Activated naive CD8-positive, alpha-beta T cell treated with anti-CD3 and anti-CD28 coated beads, Interleukin-2, amount 50 U/mL, for 24 hours (primary cell): ENCODE data around the gene TTC33.

Experiments
- ATAC-seq: fragments of 150-1000 bp; cut with Tn5 transposase; one replicate; pipeline ENCODE4 v1.10.0; 2021
- DNase-seq: peaks from one replicate; pipeline ENCODE4 v3.0.0; 2021
- H3K27ac Mint-ChIP-seq: one replicate; pipeline ENCODE4 v1.8.0; 2021; ENCODE audit warnings: mild to moderate bottlenecking, mixed read lengths
- H3K27me3 Mint-ChIP-seq: one replicate; pipeline ENCODE4 v1.8.0; 2021; ENCODE audit warnings: mixed read lengths
- H3K36me3 Mint-ChIP-seq: one replicate; pipeline ENCODE4 v1.8.0; 2021; ENCODE audit warnings: low read depth, mixed read lengths
- H3K4me1 Mint-ChIP-seq: one replicate; pipeline ENCODE4 v1.8.0; 2021; ENCODE audit warnings: mixed read lengths
- H3K4me3 Mint-ChIP-seq: one replicate; pipeline ENCODE4 v1.8.0; 2021; ENCODE audit warnings: mild to moderate bottlenecking, moderate library complexity, mixed read lengths
- H3K9me3 Mint-ChIP-seq: one replicate; pipeline ENCODE4 v1.8.0; 2021; ENCODE audit warnings: mixed read lengths

The TTC33 gene

DNA sequence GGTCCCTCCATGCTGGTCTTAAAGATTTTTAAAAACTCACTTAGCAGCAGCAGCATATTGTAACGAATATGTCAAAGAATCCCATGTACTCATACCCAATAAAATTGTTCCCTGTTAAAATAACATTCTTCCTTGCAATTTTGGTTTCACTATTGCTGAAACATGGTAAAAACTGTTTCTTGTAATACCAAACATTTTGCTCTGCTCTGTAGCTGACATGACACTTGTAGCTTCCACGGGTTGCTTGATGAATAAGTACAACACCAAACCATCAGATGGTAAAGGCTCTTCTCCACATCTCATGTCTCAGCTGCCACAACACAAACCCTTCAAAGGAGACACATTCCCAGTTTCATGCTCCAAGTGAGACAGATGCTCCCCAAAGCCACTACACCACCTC lies 256.8 kb downstream of the TTC33 start:
- H3K27me3 Mint-ChIP-seq = no peaks in the 10 kb centered on the region
- DNase-seq (no peak), ATAC-seq (no peak)
- no peak overlapping the region for H3K27ac Mint-ChIP-seq
- peaks cover 6% of the 10 kb centered on the region for H3K9me3 Mint-ChIP-seq
- H3K4me1 Mint-ChIP-seq = peaks cover 37% of the 10 kb centered on the region
- H3K36me3 Mint-ChIP-seq = peaks cover 5% of the 10 kb centered on the region
- H3K4me3 Mint-ChIP-seq = no peak overlapping the region

DNA sequence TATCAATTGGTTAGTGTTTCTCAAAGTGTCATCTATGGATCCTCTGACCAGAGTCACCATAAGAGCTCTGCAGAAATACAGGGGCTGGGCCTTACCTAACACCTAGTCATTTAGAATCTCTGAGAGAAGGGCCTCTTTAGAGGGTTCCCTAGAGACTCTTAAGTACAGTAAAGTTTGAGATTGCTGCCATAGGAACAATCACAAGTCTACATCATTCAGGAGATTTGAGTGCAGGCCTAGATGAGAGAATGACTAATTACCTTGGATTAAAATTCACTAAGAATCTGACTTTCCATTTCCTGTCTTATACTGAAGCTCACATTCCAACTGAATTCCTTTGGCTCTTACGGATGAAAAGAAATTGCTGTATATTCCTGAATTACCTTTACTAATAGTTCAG lies 258.2 kb downstream of the TTC33 start:
- H3K27ac Mint-ChIP-seq = no peak overlapping the region
- H3K36me3 Mint-ChIP-seq = peaks cover 13% of the 10 kb centered on the region
- DNase-seq = no peak
- ATAC-seq = peak; percentile 74
- H3K4me1 Mint-ChIP-seq = peaks cover 41% of the 10 kb centered on the region
- H3K4me3 Mint-ChIP-seq = no peak overlapping the region
- no peaks in the 10 kb centered on the region for H3K27me3 Mint-ChIP-seq
- peaks cover 16% of the 10 kb centered on the region for H3K9me3 Mint-ChIP-seq

DNA sequence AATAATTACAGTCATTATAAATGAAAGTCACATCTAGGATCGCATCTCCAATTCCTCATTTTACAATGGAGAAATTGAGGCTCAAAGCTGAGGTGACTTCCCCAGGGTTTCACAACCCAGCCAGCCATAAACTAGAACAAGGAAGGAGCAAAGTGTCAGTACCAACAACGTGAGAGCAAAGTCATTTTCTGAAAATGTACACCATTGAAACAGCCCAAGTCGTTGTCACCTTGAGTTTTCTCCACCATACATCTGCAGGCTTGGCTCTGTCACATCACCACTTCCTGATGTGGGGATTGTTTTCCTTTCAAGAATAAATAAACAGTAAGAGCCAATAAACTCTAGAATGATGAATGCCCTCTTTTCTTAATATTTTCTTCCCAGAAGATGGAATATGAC lies 260.5 kb downstream of the TTC33 start:
- Mint-ChIP-seq H3K27ac (no peak overlapping the region), H3K9me3 (peaks cover 16% of the 10 kb centered on the region), H3K4me3 (no peak overlapping the region), H3K4me1 (peaks cover 62% of the 10 kb centered on the region), H3K27me3 (no peaks in the 10 kb centered on the region), H3K36me3 (peaks cover 17% of the 10 kb centered on the region)
- no peak for ATAC-seq
- no peak for DNase-seq

DNA sequence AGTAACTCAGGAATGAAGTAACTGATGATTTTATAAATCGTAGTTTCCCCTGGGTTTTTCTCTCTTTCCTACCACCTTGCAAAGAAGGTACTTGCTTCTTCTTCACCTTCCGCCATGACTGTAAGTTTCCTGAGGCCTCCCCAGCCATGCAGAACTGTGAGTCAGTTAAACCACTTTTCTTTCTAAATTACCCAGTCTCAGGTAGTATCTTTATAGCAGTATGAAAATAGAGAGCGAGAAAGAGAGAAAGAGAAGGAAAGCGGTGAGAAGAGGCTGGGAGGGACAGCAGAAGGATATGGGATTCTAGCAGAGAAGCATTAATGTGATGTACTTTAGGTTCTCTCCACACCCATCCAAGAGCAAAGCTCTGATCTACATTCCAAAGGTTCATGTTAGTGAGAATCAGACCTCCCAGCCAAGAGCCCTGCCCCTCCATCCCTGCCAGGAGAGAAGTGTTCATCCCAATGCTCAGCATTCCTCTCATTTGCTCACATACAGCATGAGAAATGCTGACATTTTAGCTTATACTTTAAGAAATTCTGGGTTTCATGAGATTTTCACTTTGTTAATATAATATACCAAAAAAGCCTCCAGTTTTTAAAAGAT lies 261.0 kb downstream of the TTC33 start:
- ATAC-seq (no peak), DNase-seq (no peak)
- H3K4me1 Mint-ChIP-seq = peaks cover 64% of the 10 kb centered on the region
- H3K27ac Mint-ChIP-seq = peak overlapping the region; percentile 67
- H3K4me3 Mint-ChIP-seq = no peak overlapping the region
- peaks cover 17% of the 10 kb centered on the region for H3K36me3 Mint-ChIP-seq
- peaks cover 16% of the 10 kb centered on the region for H3K9me3 Mint-ChIP-seq
- no peaks in the 10 kb centered on the region for H3K27me3 Mint-ChIP-seq

DNA sequence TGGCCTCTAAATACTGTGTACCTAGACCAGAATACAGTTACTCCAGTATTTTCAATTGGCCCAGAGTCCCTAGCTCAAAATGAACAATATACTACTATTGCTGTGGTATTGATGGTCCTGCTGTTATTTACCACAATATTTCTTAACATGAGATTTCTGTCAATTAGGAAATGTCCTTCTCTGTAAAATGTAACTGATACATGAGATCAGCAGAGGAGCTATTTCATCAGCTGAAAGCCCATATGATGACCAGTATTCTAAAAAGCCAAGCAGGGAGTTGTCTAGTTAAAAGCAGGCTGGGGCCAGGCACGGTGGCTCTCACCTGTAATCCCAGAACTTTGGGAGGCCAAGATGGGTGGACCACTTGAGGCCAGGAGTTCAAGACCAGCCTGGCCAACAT lies 263.7 kb downstream of the TTC33 start:
- no peak overlapping the region for H3K4me3 Mint-ChIP-seq
- H3K36me3 Mint-ChIP-seq = peaks cover 17% of the 10 kb centered on the region
- no peak for ATAC-seq
- H3K9me3 Mint-ChIP-seq = peaks cover 16% of the 10 kb centered on the region
- peaks cover 83% of the 10 kb centered on the region for H3K4me1 Mint-ChIP-seq
- DNase-seq = no peak
- peak overlapping the region; percentile 40 for H3K27ac Mint-ChIP-seq
- no peaks in the 10 kb centered on the region for H3K27me3 Mint-ChIP-seq

DNA sequence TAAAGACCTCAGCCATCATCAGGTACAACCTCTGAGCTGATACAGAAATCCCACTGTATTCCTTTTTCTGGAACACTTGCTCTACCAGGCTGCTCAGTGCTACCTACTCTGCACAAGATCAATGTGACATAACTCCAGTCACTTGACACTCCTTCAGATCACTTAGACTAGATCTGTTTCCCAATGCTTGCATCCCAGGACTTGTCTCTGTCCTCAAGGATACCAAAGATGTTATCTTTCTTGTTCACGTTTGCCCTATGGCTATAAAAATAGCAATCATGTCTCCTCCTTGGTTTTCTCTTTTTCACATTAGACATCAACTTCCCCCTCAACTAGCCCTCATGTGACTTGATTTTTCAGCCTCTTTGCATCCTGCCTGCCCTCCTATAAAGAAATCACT lies 264.1 kb downstream of the TTC33 start:
- ATAC-seq = no peak
- H3K4me3 Mint-ChIP-seq = no peak overlapping the region
- no peaks in the 10 kb centered on the region for H3K27me3 Mint-ChIP-seq
- DNase-seq = no peak
- H3K27ac Mint-ChIP-seq = peak overlapping the region; percentile 40
- H3K9me3 Mint-ChIP-seq = peaks cover 16% of the 10 kb centered on the region
- H3K4me1 Mint-ChIP-seq = peaks cover 84% of the 10 kb centered on the region
- H3K36me3 Mint-ChIP-seq = peaks cover 17% of the 10 kb centered on the region

DNA sequence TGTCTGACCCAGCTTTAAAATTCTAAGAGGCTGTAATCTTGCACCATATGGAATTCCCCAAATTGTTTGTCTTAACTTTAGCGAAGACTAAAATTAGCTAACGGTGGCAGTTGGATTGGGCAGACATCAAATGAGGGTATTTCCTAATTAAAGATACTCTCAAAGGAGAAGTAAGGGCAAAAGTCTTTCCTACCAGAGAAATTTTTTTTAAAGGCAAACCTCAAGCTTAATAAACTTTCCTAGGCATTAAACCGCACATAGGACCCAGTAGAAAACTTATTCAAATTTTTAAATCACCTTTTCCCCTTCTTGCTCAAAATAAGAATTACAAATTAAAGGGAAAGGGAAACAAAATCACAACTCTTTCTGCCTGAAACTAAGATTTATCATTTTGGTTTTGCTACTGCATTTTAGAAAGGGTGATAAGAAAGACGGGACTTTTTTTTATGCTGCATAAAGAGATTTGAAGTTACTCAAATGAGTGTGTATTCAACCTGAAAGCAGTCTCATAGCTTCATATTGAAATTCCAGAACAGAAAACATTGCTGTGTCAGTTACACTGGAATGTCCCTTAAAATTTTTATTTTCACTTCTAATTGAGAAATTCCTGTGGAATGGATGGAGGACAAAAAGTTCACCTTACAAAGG lies 265.2 kb downstream of the TTC33 start:
- peaks cover 89% of the 10 kb centered on the region for H3K4me1 Mint-ChIP-seq
- DNase-seq (no peak), ATAC-seq (peak; percentile 46)
- H3K9me3 Mint-ChIP-seq = peaks cover 16% of the 10 kb centered on the region
- H3K27me3 Mint-ChIP-seq = no peaks in the 10 kb centered on the region
- H3K36me3 Mint-ChIP-seq = peaks cover 17% of the 10 kb centered on the region
- peak overlapping the region; percentile 87 for H3K27ac Mint-ChIP-seq
- peak overlapping the region; percentile 29 for H3K4me3 Mint-ChIP-seq

DNA sequence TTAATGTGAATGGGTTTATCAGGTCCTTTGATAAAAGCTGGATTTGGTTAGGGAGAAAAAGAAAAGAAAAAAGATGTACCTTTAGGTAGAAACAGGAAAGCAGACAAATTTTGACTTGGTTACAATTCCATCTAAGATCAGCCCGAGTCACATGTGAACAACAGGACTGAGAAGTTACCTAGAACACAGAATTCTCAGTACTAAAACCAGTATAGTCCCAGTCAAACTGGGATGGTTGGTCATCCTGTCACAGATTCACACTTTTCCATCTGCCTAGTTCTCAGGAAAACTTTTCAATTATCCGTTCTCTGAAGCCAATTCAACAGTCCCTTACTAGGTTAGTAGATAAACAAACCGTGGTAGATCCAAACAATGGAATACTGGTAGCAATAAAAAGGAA lies 266.3 kb downstream of the TTC33 start:
- DNase-seq (no peak), ATAC-seq (no peak)
- peaks cover 89% of the 10 kb centered on the region for H3K4me1 Mint-ChIP-seq
- no peak overlapping the region for H3K4me3 Mint-ChIP-seq
- peaks cover 11% of the 10 kb centered on the region for H3K9me3 Mint-ChIP-seq
- H3K27me3 Mint-ChIP-seq = no peaks in the 10 kb centered on the region
- H3K27ac Mint-ChIP-seq = peak overlapping the region; percentile 72
- H3K36me3 Mint-ChIP-seq = peaks cover 12% of the 10 kb centered on the region

DNA sequence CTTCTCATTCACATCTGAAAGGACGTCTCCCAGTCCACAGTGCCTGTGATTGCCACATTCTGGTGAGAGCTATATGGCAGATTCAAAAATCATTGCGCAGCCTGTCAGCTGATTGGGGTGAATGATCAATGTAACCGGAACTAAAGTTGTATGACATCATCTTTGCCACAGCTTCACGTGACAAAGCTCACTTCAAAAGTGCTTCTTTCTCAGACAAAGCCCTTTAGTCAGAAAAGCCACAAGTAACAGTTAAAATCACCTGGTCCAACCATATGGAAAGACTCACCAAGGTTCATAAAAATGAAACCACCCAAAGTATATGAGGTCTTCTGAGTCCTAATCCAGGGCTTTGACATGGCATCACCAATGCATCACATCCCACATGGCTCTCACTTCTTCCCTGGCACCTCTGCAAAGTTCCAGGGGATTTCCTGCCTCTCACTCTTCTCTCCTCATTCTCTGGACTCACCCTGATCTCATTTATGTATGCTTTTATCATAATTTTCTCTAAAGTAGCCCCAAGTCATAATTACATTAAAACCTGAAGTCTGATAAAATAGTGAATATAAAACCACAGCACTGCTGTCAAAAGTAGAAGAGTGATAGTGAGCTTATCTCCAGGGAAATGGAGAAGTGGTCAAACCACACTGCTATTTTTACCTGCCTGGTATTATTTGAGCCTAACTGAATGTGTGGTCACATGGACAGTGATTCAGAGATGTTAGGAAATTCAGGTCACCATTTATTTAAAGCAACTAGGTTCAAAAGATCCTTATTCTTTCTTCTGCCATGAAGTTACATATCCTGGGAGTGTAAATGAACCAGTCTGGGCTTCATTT lies 269.1 kb downstream of the TTC33 start:
- peak overlapping the region; percentile 91 for H3K27ac Mint-ChIP-seq
- ATAC-seq (peak; percentile 86), DNase-seq (peak; percentile 66)
- no peaks in the 10 kb centered on the region for H3K36me3 Mint-ChIP-seq
- peaks cover 88% of the 10 kb centered on the region for H3K4me1 Mint-ChIP-seq
- no peaks in the 10 kb centered on the region for H3K9me3 Mint-ChIP-seq
- peak overlapping the region; percentile 37 for H3K4me3 Mint-ChIP-seq
- H3K27me3 Mint-ChIP-seq = no peaks in the 10 kb centered on the region

DNA sequence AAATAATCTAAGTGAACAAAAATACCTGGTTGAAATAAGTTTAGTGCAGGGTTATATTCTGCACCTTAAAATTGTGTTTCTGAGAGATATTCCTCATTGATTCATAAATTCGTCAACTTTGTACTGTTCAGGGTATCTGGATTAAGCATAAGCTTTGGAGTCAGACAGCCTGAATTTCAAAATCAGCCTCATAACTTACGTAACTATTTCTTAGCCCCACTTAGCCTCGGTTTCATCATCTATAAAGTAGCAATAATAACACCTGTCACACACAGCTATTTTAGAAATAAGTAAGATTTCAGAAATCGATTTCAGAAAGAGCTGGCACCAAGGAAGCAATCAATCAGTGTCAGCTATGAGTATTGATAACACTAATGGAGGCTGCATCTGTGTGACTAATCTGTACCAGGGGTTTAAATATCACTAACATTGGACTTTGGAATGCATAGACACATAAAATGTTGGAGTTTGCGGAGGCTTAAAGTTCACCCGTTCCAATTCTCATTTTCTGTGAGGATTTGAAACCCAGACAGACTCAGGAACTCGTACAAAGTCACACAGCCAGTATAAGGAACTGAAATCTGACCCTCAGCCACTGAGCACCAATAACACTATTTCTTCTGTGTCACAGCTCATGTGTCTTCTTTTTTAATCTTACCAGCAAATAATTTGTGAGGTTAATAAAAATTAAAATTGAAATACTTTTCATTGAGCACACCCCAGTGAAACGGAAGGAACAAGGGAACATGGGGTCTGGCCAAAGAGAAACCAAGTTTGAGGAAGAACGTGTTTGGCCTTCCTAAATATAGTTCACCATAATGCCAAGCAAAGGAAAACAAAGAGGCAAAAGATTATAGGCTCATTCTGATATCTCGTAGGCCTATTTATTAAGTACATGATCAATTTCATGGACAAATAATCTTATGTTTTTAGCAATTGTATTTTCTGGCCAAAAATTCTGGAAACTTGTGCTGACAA lies 270.5 kb downstream of the TTC33 start:
- no peaks in the 10 kb centered on the region for H3K36me3 Mint-ChIP-seq
- H3K9me3 Mint-ChIP-seq = no peaks in the 10 kb centered on the region
- DNase-seq (no peak), ATAC-seq (no peak)
- peak overlapping the region; percentile 18 for H3K4me3 Mint-ChIP-seq
- no peaks in the 10 kb centered on the region for H3K27me3 Mint-ChIP-seq
- H3K27ac Mint-ChIP-seq = peak overlapping the region; percentile 91
- H3K4me1 Mint-ChIP-seq = peaks cover 87% of the 10 kb centered on the region

DNA sequence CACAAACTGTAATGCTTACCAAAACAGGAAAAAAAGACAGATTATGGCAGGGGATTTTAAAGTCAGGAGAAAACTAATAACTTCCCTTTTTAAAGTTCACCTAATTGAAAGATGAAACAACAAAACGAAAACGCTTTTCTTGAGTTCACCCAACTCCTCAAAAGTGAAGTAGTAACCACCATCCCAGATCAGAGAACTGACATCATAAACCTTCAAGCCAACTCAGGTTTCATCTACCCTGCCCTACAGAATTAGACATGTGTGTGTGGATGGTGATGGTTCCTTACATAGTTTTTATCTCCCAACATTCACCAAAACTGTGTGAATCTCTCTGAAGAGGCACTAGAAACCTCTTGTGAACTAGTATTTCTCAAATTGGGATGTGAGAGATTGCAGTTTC lies 271.3 kb downstream of the TTC33 start:
- H3K27ac Mint-ChIP-seq = peak overlapping the region; percentile 71
- ATAC-seq = no peak
- H3K4me1 Mint-ChIP-seq = peaks cover 89% of the 10 kb centered on the region
- peak overlapping the region; percentile 18 for H3K4me3 Mint-ChIP-seq
- no peaks in the 10 kb centered on the region for H3K27me3 Mint-ChIP-seq
- no peaks in the 10 kb centered on the region for H3K9me3 Mint-ChIP-seq
- H3K36me3 Mint-ChIP-seq = no peaks in the 10 kb centered on the region
- no peak for DNase-seq

DNA sequence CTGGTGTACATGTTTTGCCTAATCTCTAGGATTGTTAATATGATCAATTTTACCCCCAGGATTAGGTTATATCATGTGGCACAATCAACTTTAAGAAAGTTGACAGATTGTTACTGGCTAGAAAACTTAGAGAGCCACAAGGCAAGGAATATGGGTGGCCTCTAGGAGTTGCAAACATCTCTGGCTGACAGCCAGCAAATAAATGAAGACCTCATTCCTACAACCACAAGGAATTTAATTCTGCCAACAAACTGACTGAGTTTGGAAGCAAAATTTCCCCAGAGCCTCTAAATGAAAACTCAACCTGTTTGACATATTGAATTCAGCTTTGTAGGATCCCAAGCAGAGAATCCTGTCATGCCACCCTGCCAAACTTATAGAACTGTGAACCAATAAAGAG lies 272.4 kb downstream of the TTC33 start:
- ATAC-seq (no peak), DNase-seq (no peak)
- Mint-ChIP-seq H3K27ac (no peak overlapping the region), H3K36me3 (no peaks in the 10 kb centered on the region), H3K27me3 (no peaks in the 10 kb centered on the region), H3K4me3 (no peak overlapping the region), H3K4me1 (peaks cover 88% of the 10 kb centered on the region), H3K9me3 (no peaks in the 10 kb centered on the region)

DNA sequence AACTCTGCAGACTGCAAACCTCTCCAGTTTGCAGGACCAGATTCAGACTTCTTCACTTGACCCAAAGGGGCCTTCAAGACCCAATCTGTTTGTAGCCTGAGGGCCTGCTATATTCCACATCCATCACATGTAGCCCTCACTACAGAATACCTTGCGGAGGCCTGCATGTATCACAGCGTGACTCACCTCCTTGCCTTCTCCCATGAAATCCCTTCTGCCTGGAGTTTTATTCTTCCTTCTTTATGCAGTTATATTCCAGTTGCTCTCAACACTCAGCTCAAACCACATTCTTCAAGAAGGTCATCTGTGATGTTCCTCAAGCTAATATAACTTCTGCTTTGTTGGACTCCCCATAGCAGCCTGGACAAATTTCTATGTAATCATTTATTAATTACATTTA lies 274.5 kb downstream of the TTC33 start:
- Mint-ChIP-seq H3K4me3 (peak overlapping the region; percentile 54), H3K36me3 (no peaks in the 10 kb centered on the region), H3K27ac (peak overlapping the region; percentile 93), H3K4me1 (peaks cover 78% of the 10 kb centered on the region), H3K9me3 (no peaks in the 10 kb centered on the region), H3K27me3 (no peaks in the 10 kb centered on the region)
- no peak for ATAC-seq
- DNase-seq = no peak

DNA sequence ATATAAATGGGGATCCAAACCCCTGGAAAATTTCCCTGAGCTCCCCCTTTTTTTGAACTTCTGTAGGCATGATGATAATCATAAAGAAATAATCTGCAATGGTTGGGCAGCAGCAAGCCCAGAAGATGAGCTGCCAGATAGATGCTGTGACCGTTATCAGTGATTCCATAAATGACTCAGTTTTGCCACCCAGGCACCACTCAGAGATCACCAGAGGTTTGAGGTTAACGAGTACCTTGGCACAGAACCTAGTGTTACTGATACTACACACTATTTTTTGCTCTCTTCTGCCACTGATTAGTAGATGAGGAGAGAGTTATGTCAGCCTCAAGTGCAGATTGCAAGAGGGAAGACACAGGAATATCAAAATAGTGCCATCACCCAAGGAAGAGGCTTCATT lies 275.4 kb downstream of the TTC33 start:
- peak overlapping the region; percentile 93 for H3K27ac Mint-ChIP-seq
- no peaks in the 10 kb centered on the region for H3K27me3 Mint-ChIP-seq
- ATAC-seq (peak; percentile 87), DNase-seq (peak; percentile 50)
- no peaks in the 10 kb centered on the region for H3K36me3 Mint-ChIP-seq
- no peaks in the 10 kb centered on the region for H3K9me3 Mint-ChIP-seq
- peak overlapping the region; percentile 54 for H3K4me3 Mint-ChIP-seq
- peaks cover 75% of the 10 kb centered on the region for H3K4me1 Mint-ChIP-seq
